ENCODE measurements around the gene ZNF689.
"Not testable (repeated sequence)": the region's sequence is repeated elsewhere in the genome, so short reads cannot be mapped to it uniquely, and the experiment has no call there.

The ZNF689 gene

GRCh38 chr16:30602616-30603277, 7.4 kb downstream of the ZNF689 start:
- in situ Hi-C loops (cut with HindIII; ENCODE audit: low sequenced_read_pairs): no loop called here

DNA sequence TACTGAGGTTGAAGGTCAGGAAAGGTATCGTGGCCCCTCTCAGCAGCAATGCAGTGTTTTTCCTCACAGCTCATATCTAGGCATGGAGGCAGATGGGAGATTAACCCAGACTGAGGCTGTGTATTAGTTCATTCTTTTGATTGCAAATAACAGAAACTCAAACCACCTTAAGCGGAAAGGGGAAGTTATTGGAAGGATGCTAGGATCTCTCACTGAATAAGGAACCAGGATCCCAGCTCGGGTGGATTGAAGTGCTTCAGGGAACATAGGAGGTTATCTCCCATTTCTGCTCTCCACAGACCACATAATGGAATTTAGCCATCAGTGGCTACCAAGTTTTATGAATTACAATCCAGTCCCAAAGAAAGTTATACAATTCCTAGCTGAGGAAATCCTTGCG, 8.2 kb downstream of the ZNF689 start:
- in situ Hi-C loops (cut with HindIII; ENCODE audit: low sequenced_read_pairs): no loop called here

DNA sequence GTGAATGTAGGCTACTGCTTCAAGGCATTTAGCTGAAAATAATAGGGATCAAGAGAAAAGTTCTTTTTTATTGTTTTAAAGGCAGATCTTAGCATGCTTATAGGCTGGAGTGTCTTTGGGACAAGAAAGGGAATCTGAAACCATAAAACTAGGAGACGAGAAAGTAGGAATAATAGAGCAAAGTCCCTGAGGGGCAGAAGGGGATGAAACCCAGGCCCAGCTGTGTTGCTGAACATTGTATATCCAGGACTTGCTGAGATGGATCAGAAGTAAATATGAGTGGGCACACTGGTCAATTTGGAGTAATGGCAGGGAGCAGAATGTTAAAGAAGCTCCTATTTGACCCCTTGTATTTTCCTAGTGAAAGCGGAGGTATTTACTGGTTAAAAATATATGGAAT, 9.3 kb downstream of the ZNF689 start:
- in situ Hi-C loops (cut with HindIII; ENCODE audit: low sequenced_read_pairs): no loop called here

DNA sequence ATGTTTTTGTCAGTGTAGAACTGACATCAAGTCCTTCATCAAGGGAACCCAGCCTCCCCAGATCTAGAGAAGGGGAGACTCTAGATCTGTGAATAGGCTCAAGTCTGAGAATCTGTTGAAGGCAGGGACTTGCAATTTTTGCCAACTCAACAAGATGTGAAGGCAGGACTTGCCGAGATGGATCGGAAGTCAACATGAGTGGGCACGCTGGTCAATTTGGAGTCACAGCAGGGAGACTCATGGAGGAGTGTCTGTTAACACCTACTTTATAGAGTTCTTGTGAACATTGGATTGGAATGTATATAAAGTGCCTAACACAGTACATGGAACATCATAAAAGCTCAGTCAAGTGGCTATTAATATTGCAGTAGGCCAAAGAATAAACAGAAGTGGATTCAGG, 10.0 kb downstream of the ZNF689 start:
- in situ Hi-C loops (cut with HindIII; ENCODE audit: low sequenced_read_pairs): no loop called here

DNA sequence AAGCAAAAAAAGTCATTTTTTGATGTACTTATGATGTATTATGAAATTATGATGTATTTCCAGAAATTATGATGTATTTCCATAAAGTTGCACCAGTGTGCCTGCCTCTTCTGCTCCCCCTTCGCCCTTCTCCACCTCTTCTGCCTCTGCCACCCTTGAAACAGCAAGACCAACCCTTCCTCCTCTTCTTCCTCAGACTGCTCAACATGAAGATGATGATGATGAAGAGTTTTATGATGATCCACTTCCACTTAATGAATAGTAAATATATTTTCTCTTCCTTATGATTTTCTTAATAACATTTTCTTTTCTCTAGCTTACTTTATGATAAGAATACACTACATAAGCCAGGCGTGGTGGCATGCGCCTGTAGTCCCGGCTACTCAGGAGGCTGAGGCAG, 17.3 kb downstream of the ZNF689 start:
- in situ Hi-C loops (cut with HindIII; ENCODE audit: low sequenced_read_pairs): no loop called here

DNA sequence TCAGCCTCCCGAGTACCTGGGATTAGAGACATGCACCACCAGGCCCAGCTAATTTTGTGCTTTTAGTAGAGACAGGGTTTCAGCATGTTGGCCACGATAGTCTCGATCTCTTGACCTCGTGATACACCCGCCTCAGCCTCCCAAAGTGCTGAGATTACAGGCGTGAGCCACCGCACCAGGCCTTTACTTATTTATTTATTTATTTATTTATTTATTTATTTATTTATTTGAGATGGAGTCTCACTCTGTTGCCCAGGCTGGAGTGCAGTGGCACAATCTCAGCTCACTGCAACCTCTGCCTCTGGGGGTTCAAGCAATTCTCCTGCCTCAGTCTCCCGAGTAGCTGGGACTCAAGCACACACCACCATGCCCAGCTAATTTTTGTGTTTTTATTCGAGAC, 19.3 kb downstream of the ZNF689 start:
- in situ Hi-C loops (cut with HindIII; ENCODE audit: low sequenced_read_pairs): not testable (repeated sequence)

- in situ Hi-C loops (cut with HindIII; ENCODE audit: low sequenced_read_pairs): not testable (repeated sequence)
These were observed 20.6 kb downstream of the ZNF689 start for GRCh38 chr16:30589582-30589981.

GRCh38 chr16:30588651-30589050, 21.5 kb downstream of the ZNF689 start:
- in situ Hi-C loops (cut with HindIII; ENCODE audit: low sequenced_read_pairs): no loop called here

DNA sequence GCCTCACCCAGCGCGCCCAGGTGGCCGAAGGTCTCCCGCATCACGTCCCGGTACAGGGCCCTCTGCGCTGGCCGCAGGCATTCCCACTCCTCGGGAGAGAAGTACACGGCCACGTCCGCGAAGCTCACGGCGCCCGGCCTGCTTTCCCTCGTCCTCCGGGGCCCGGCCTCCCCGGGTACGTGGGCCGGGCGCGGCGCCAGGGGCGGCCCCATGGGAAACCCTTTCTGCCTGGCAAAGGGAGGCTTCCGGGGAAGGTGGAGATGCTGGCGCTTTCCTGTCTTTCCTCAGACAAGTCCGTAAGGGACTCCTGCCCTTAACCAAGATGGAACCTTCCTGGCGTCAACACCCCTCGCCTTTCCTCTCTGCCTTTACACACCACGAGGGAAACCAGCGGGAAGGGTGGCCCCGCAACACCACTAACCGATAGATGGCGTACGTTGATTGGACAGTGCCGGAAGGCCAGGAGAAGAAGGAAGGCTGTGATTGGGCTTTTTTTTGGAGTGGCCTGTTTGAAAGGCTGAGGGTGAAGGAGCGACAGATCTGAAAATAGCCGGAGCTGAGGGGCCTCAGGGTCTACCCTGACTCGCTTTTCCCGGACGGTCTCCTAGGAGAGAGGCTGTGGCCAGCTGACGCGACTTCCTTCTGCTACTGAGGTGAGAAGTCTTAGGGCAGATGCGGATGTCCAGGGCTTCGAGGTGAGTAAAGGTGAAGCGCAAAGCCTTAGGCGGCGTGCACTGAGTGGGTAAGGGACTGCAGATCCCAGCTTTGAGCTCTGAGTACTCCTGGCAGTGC, 24.6 kb downstream of the ZNF689 start, which contains the start of gene ZNF785:
Gene ZNF785, minus strand, starts transcription at position 298 of the 792 bp plus-strand sequence. Its CDS starts 86 bp downstream, at position 212.
- in situ Hi-C loops (cut with HindIII; ENCODE audit: low sequenced_read_pairs): no loop called here

DNA sequence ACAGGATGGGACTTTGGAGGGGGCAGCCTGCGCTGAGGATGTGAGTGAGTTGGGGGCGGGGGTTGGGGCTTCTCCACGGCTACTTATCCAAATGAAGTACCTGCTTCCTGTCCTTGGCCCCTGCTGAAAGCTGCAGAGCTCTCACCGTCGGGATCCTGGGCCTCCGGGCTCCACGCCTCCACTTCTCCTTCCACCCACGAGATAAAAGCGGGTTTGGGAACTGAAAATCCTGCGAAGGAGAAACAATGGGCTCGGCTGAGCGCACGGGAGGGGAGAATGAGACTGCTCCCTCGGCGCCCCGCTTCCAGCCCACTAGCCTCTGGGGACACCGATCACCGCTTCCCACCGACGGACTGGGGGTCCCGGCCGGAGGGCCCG, 25.2 kb downstream of the ZNF689 start:
- in situ Hi-C loops (cut with HindIII; ENCODE audit: low sequenced_read_pairs): no loop called here

- in situ Hi-C loops (cut with HindIII; ENCODE audit: low sequenced_read_pairs): no loop called here
These were observed 27.4 kb downstream of the ZNF689 start for GRCh38 chr16:30582611-30583340.

GRCh38 chr16:30581457-30581856, 28.7 kb downstream of the ZNF689 start:
- in situ Hi-C loops (cut with HindIII; ENCODE audit: low sequenced_read_pairs): no loop called here

GRCh38 chr16:30574678-30575077, 35.5 kb downstream of the ZNF689 start:
- in situ Hi-C loops (cut with HindIII; ENCODE audit: low sequenced_read_pairs): no loop called here

DNA sequence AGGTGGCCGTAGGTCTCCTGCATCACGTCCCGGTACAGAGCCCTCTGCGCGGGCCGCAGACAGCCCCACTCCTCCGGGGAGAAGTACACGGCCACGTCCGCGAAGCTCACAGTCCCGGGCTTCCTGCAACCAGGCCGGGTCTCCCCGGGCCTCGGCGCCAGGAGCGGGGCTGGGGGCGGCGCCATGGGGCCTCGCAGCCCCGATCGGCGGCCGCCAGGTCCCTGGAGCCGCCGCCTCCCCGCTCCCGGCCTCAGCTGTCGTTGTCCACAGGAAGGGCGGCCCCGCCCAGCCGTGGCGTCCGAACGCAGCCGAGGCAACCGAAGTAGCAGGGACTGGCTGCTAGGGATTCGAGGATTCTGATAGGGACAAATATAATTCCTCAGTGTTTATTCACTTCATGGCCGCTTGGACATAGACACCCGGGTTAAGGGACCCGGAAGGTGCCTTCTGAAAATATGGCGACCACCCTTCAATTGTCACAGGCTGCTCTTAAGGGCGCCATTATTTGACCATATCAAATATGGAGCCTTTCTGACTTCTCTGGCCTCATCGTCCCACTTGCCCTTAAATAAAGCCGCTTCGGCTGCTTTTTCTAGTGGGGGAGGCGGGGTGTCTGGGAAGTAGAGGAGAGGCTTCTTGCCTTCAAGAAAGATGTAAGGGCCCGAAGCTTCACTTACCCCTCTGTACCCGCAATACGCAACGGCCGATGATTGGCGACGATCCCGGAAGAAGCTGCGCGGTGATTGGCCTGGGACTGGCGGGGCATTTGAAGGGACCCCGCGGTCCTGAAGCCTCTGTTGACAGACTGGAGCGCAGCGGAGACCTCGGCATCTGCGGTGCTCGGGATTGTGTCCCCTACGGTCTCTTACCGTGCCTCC, 38.5 kb downstream of the ZNF689 start, which contains the start of gene ZNF688:
Gene ZNF688, minus strand, starts transcription at position 270 of the 878 bp plus-strand sequence. Its CDS starts 85 bp downstream, at position 185.
- in situ Hi-C loops (cut with HindIII; ENCODE audit: low sequenced_read_pairs): no loop called here

DNA sequence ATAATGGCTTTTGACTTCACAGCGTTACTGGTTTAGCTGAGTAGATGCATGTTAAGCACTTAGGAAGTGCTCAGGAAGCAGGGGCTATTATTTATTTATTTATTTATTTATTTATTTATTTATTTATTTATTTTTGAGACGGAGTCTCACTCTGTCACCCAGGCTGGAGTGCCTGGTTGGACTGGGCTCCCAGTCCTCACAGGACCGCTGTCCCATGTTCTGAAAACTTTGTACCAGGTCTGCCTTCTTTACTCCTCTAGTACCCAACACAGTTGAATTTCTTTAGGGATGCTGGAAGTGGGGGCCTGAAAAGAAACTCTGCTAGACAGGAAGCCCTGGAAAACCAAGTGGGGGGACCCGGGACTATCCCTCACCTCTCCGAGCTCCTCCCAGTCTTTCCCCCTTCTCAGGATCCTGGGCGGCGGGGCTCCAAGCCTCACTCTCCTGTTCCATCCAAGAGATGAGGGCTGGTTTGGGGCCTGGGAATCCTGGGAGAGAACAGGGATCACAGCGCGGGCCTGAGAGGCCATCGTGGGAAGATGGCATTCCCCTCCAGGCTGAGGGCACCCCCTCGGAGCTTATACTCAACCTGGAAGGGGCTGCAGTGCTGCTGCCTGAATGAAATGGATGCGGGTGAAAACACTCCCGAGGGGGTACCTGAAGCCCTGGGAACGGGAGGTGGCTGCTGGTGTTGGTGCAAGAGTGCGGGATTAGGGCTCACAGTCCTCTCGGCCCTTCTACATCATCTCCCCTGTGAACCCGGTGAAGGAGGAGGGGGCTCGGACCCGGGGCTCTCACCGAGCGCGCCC, 39.3 kb downstream of the ZNF689 start:
- in situ Hi-C loops (cut with HindIII; ENCODE audit: low sequenced_read_pairs): no loop called here

- in situ Hi-C loops (cut with HindIII; ENCODE audit: low sequenced_read_pairs): no loop called here
These were observed 40.2 kb downstream of the ZNF689 start for GRCh38 chr16:30569746-30570635.

- in situ Hi-C loops (cut with HindIII; ENCODE audit: low sequenced_read_pairs): no loop called here
These were observed 40.9 kb downstream of the ZNF689 start for GRCh38 chr16:30569281-30569680.

GRCh38 chr16:30567991-30568638, 42.1 kb downstream of the ZNF689 start:
- in situ Hi-C loops (cut with HindIII; ENCODE audit: low sequenced_read_pairs): no loop called here

Measured in endothelial cell of hepatic sinusoid (primary cell).